NB4 (cell line): ENCODE data around the gene GPR156.
"Not testable (repeated sequence)": the region's sequence is repeated elsewhere in the genome, so short reads cannot be mapped to it uniquely, and the experiment has no call there.

Experiments used
- DNase-seq: peaks from one replicate; pipeline ENCODE4 v3.0.0; 2010; ENCODE audit warnings: low read depth
- H3K4me3 ChIP-seq: one replicate; pipeline ENCODE4 v1.5.1; 2011; ENCODE audit warnings: mild to moderate bottlenecking, low read depth, low read length, moderate library complexity
- CTCF ChIP-seq: IDR thresholded peaks from one replicate; pipeline ENCODE4 v1.5.1; 2012; ENCODE audit warnings: low read depth, low read length
- MAX ChIP-seq: IDR thresholded peaks from 2 replicates; pipeline ENCODE4 v1.6.1; 2011; ENCODE audit warnings: low read depth, low read length
- MYC ChIP-seq: IDR thresholded peaks from 2 replicates; pipeline ENCODE4 v1.6.1; 2011; ENCODE audit warnings: low read depth, low read length
- POLR2A ChIP-seq: IDR thresholded peaks from 2 replicates; pipeline ENCODE4 v1.6.1; 2011; ENCODE audit warnings: mild to moderate bottlenecking; ENCODE audit not compliant: insufficient read length; ENCODE audit errors: extremely low read depth

Gene GPR156

GRCh38 chr3:120162400-120162799 is 122.6 kb downstream of the GPR156 start:
- DNase-seq = no peak
- no peak for TF ChIP-seq CTCF

GRCh38 chr3:120161902-120162301 is 123.1 kb downstream of the GPR156 start:
- TF ChIP-seq MYC (no peak), POLR2A (no peak), MAX (no peak), CTCF (no peak)
- DNase-seq = peak; percentile 22
- no peak overlapping the region for H3K4me3 ChIP-seq

More at GRCh38 chr3:120162400-120162799, 122.6 kb downstream of the GPR156 start:
- H3K4me3 ChIP-seq = no peak overlapping the region

GRCh38 chr3:120160050-120160449 is 125.0 kb downstream of the GPR156 start:
- H3K4me3 ChIP-seq = no peak overlapping the region
- DNase-seq = peak; percentile 25
- TF ChIP-seq POLR2A = no peak
- no peak for TF ChIP-seq CTCF
- no peak for TF ChIP-seq MAX
- no peak for TF ChIP-seq MYC

GRCh38 chr3:120157681-120158080 is 127.3 kb downstream of the GPR156 start:
- no peak for DNase-seq
- no peak for TF ChIP-seq CTCF
- TF ChIP-seq POLR2A = no peak
- TF ChIP-seq MYC = no peak
- no peak for TF ChIP-seq MAX
- H3K4me3 ChIP-seq = no peak overlapping the region

- TF ChIP-seq MYC (no peak), POLR2A (no peak), CTCF (no peak), MAX (no peak)
- DNase-seq = no peak
- no peak overlapping the region for H3K4me3 ChIP-seq
Measured at GRCh38 chr3:120157113-120157512, 127.9 kb downstream of the GPR156 start.

- TF ChIP-seq MAX = no peak
- TF ChIP-seq CTCF = no peak
- TF ChIP-seq POLR2A = no peak
- TF ChIP-seq MYC = no peak
- no peak for DNase-seq
- no peak overlapping the region for H3K4me3 ChIP-seq
Measured at GRCh38 chr3:120156699-120157098, 128.3 kb downstream of the GPR156 start.

- DNase-seq, H3K4me3 ChIP-seq: not testable (repeated sequence)
Measured at GRCh38 chr3:120155694-120156093, 129.3 kb downstream of the GPR156 start.
